Measurements from ENCODE around the gene MCEE. TPM values are rescaled to one million over a fixed set of nuclear protein-coding genes. Genes with fewer than 3 reads are reported as not detected.

MCEE gene
- polyA plus RNA-seq, 2 of the 4 experiments (the other 2 are of a cell fraction): 10.3 to 17.7 TPM

DNA sequence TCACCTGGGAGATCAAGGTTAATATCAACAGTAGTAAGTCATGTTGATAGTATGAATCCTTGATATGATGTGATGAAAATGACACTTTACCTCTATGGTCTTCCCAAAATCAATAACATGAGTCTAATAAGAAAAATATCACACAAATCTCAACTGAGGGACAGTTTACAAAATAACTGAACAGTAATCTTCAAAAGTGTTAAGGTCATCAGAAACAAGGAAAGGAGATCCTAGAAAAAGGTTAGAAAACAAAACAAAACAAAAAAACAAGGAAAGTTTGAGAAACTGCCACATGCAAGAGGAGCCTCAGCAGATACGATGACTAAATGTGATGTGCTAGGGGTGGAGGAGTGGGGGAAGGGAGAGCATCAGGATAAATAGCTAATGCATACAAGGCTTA, 16.2 kb downstream of the MCEE start:
- FAIRE-seq (no peak), ATAC-seq (no peak), DNase-seq (ENCODE audit: low read depth in 1 of 2, low spot score in 1 of 2) (no peak)
- TF ChIP-seq SREBF2 (IDR thresholded peaks at IDR 0.05) (no peak), JUN (IDR thresholded peaks at IDR 0.05) (no peak), NPAS2 (CRISPR knock-in tag; IDR thresholded peaks at IDR 0.05; ENCODE audit: borderline replicate concordance) (no peak), HEYL (CRISPR knock-in tag; IDR thresholded peaks at IDR 0.05) (no peak), CHD4 (IDR thresholded peaks at IDR 0.05; ENCODE audit: borderline replicate concordance) (no peak), SMC3 (IDR thresholded peaks at IDR 0.05) (no peak), E2F6 (IDR thresholded peaks at IDR 0.05; ENCODE audit: borderline replicate concordance, low read depth) (no peak), CTCF (IDR thresholded peaks at IDR 0.05) (no peak), HMGXB4 (CRISPR knock-in tag; IDR thresholded peaks at IDR 0.05; ENCODE audit: borderline replicate concordance) (no peak), HOXB5 (CRISPR knock-in tag; IDR thresholded peaks at IDR 0.05) (no peak), RNF2 (IDR thresholded peaks at IDR 0.05; ENCODE audit: borderline replicate concordance, low read depth) (no peak), MAZ (IDR thresholded peaks at IDR 0.05; ENCODE audit: borderline replicate concordance, low read depth, low read length) (no peak), MAX (IDR thresholded peaks at IDR 0.05) (no peak), HDAC2 (IDR thresholded peaks at IDR 0.05) (no peak), ZNF302 (CRISPR knock-in tag; IDR thresholded peaks at IDR 0.05) (no peak), HOXB13 (CRISPR knock-in tag; IDR thresholded peaks at IDR 0.05; ENCODE audit: low read depth) (no peak), TFCP2L1 (CRISPR knock-in tag; IDR thresholded peaks at IDR 0.05) (no peak), CHD2 (IDR thresholded peaks at IDR 0.05; ENCODE audit: low read length, partially characterized antibody) (no peak), EP300 (IDR thresholded peaks at IDR 0.05) (no peak)
- TF ChIP-seq, protein P1, sequence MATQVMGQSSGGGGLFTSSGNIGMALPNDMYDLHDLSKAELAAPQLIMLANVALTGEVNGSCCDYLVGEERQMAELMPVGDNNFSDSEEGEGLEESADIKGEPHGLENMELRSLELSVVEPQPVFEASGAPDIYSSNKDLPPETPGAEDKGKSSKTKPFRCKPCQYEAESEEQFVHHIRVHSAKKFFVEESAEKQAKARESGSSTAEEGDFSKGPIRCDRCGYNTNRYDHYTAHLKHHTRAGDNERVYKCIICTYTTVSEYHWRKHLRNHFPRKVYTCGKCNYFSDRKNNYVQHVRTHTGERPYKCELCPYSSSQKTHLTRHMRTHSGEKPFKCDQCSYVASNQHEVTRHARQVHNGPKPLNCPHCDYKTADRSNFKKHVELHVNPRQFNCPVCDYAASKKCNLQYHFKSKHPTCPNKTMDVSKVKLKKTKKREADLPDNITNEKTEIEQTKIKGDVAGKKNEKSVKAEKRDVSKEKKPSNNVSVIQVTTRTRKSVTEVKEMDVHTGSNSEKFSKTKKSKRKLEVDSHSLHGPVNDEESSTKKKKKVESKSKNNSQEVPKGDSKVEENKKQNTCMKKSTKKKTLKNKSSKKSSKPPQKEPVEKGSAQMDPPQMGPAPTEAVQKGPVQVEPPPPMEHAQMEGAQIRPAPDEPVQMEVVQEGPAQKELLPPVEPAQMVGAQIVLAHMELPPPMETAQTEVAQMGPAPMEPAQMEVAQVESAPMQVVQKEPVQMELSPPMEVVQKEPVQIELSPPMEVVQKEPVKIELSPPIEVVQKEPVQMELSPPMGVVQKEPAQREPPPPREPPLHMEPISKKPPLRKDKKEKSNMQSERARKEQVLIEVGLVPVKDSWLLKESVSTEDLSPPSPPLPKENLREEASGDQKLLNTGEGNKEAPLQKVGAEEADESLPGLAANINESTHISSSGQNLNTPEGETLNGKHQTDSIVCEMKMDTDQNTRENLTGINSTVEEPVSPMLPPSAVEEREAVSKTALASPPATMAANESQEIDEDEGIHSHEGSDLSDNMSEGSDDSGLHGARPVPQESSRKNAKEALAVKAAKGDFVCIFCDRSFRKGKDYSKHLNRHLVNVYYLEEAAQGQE (IDR thresholded peaks at IDR 0.05): no peak
- no peaks in the 10 kb centered on the region for H3K4me1 ChIP-seq
- no peak overlapping the region for H3K4me3 ChIP-seq
- CTCF ChIA-PET: interaction anchor here (0.8 to 1.6 kb wide), 5 partner anchors 10 to 40 kb away, joined by 3 to 10 read pairs (median 3); no protein-coding TSS in a partner anchor
- POLR2A ChIA-PET: no interaction called here
- H3K27ac ChIP-seq: no peak overlapping the region
- H3K9me3 ChIP-seq: no peaks in the 10 kb centered on the region
- 90% methylated on average over 1 of the region's 1 CpG for WGBS (ENCODE audit: missing lambda C conversion rate)
- no peak overlapping the region for H3K4me2 ChIP-seq
